Mesendoderm (in vitro differentiated cells): ENCODE measurements around the gene ARSI.
A peak's percentile ranks its signal among the peaks of the same experiment; 100 is the strongest.

Experiments
- DNase-seq: peaks from one replicate; pipeline ENCODE4 v3.0.0; 2013
- H2AK5ac ChIP-seq: 2 replicates; pipeline ENCODE4 v1.6.1; 2013; ENCODE audit warnings: low read length, inconsistent platforms
- H2BK120ac ChIP-seq: 2 replicates; pipeline ENCODE4 v1.6.1; 2013; ENCODE audit warnings: low read depth, mild to moderate bottlenecking, low read length, moderate library complexity, mixed read lengths
- H2BK15ac ChIP-seq: replicated peaks from 2 replicates; pipeline ENCODE4 v1.6.1; 2013; ENCODE audit warnings: low read depth, mild to moderate bottlenecking, moderate library complexity
- H2BK5ac ChIP-seq: 2 replicates; pipeline ENCODE4 v1.6.1; 2013; ENCODE audit warnings: low read length, inconsistent platforms
- H3K18ac ChIP-seq: 2 replicates; pipeline ENCODE4 v1.6.1; 2013; ENCODE audit warnings: mild to moderate bottlenecking, low read length, mixed read lengths
- H3K23ac ChIP-seq: one replicate; pipeline ENCODE4 v1.6.1; 2013; ENCODE audit warnings: low read length
- H3K27ac ChIP-seq: 2 replicates; pipeline ENCODE4 v1.5.1; 2013; ENCODE audit warnings: low read depth, mild to moderate bottlenecking, inconsistent platforms, low read length, moderate library complexity
- H3K27me3 ChIP-seq: 2 replicates; pipeline ENCODE4 v1.6.1; 2013; ENCODE audit warnings: low read length, control low read depth, mild to moderate bottlenecking, inconsistent platforms; ENCODE audit not compliant: insufficient read depth, poor library complexity
- H3K36me3 ChIP-seq: 2 replicates; pipeline ENCODE4 v1.6.1; 2013; ENCODE audit warnings: low read length, inconsistent platforms; ENCODE audit not compliant: control insufficient read depth, insufficient read depth
- H3K4ac ChIP-seq: one replicate; pipeline ENCODE4 v1.6.1; 2013; ENCODE audit warnings: low read depth, mild to moderate bottlenecking, low read length, moderate library complexity
- H3K4me1 ChIP-seq: 2 replicates; pipeline ENCODE4 v1.6.1; 2013; ENCODE audit warnings: low read depth, low read length, inconsistent platforms; ENCODE audit not compliant: control insufficient read depth
- H3K4me2 ChIP-seq: 2 replicates; pipeline ENCODE4 v1.6.1; 2013; ENCODE audit warnings: low read length
- H3K4me3 ChIP-seq: 2 replicates; pipeline ENCODE4 v1.5.1; 2013; ENCODE audit warnings: mild to moderate bottlenecking, low read length
- H3K56ac ChIP-seq: one replicate; pipeline ENCODE4 v1.6.1; 2013; ENCODE audit warnings: low read length
- H3K79me1 ChIP-seq: 2 replicates; pipeline ENCODE4 v1.6.1; 2013; ENCODE audit warnings: low read length, inconsistent platforms
- H3K79me2 ChIP-seq: 2 replicates; pipeline ENCODE4 v1.6.1; 2013; ENCODE audit warnings: mild to moderate bottlenecking, low read length; ENCODE audit not compliant: control insufficient read depth, insufficient read depth
- H3K9ac ChIP-seq: 2 replicates; pipeline ENCODE4 v1.6.1; 2013; ENCODE audit warnings: low read length, inconsistent platforms
- H4K5ac ChIP-seq: one replicate; pipeline ENCODE4 v1.6.1; 2013; ENCODE audit warnings: low read length
- H4K8ac ChIP-seq: one replicate; pipeline ENCODE4 v1.6.1; 2013; ENCODE audit warnings: low read depth, mild to moderate bottlenecking, control low read depth, low read length, moderate library complexity
- WGBS: extraction: QIAGEN DNeasy Blood & Tissue Kit; methylation state at CpG from one replicate; pipeline ENCODE4 v1.1.7; 2013; ENCODE audit warnings: low lambda C conversion rate, missing lambda C conversion rate; ENCODE audit not compliant: insufficient coverage; ENCODE audit errors: extremely low coverage; 5-methylcytosine and 5-hydroxymethylcytosine counted together

ARSI gene

GRCh38 chr5:150288361-150288760, 14.3 kb downstream of the ARSI start:
- no peak overlapping the region for H3K4me3 ChIP-seq
- H2BK120ac ChIP-seq: no peak overlapping the region
- WGBS: no CpG with 5 or more reads among the region's 4 CpGs
- no peak overlapping the region for H2BK15ac ChIP-seq
- no peak overlapping the region for H3K4ac ChIP-seq
- H3K56ac ChIP-seq: no peak overlapping the region
- H4K5ac ChIP-seq: no peak overlapping the region
- H3K79me2 ChIP-seq: no peaks in the 10 kb centered on the region
- H4K8ac ChIP-seq: no peak overlapping the region
- no peak overlapping the region for H3K23ac ChIP-seq
- no peak overlapping the region for H2AK5ac ChIP-seq
- no peaks in the 10 kb centered on the region for H3K36me3 ChIP-seq
- no peak overlapping the region for H3K27ac ChIP-seq
- H3K4me1 ChIP-seq: no peaks in the 10 kb centered on the region
- DNase-seq: no peak
- H3K9ac ChIP-seq: no peak overlapping the region
- H3K4me2 ChIP-seq: no peak overlapping the region
- H3K79me1 ChIP-seq: no peaks in the 10 kb centered on the region
- H3K27me3 ChIP-seq: no peaks in the 10 kb centered on the region
- no peak overlapping the region for H3K18ac ChIP-seq
- H2BK5ac ChIP-seq: no peak overlapping the region

- Histone ChIP-seq H3K79me1 (no peaks in the 10 kb centered on the region), H3K56ac (no peak overlapping the region), H4K5ac (no peak overlapping the region), H2AK5ac (no peak overlapping the region), H3K4me2 (no peak overlapping the region), H3K23ac (no peak overlapping the region), H2BK5ac (no peak overlapping the region), H2BK15ac (no peak overlapping the region), H3K18ac (no peak overlapping the region), H3K36me3 (no peaks in the 10 kb centered on the region), H3K9ac (no peak overlapping the region), H3K27ac (no peak overlapping the region), H3K4ac (no peak overlapping the region), H3K4me1 (no peaks in the 10 kb centered on the region), H2BK120ac (no peak overlapping the region), H3K4me3 (no peak overlapping the region), H3K27me3 (no peaks in the 10 kb centered on the region), H3K79me2 (no peaks in the 10 kb centered on the region), H4K8ac (no peak overlapping the region)
- WGBS: no CpG with 5 or more reads among the region's 5 CpGs
- peak; percentile 88 for DNase-seq
Measured at GRCh38 chr5:150286820-150287219, 15.9 kb downstream of the ARSI start.

- no peak overlapping the region for H2BK120ac ChIP-seq
- no peak overlapping the region for H3K9ac ChIP-seq
- no peak overlapping the region for H3K4ac ChIP-seq
- H3K27me3 ChIP-seq: no peaks in the 10 kb centered on the region
- no peaks in the 10 kb centered on the region for H3K36me3 ChIP-seq
- H3K4me2 ChIP-seq: no peak overlapping the region
- H3K4me3 ChIP-seq: no peak overlapping the region
- no peak overlapping the region for H2BK5ac ChIP-seq
- H2BK15ac ChIP-seq: no peak overlapping the region
- no peak overlapping the region for H3K56ac ChIP-seq
- DNase-seq: no peak
- H3K23ac ChIP-seq: no peak overlapping the region
- no peak overlapping the region for H2AK5ac ChIP-seq
- no peak overlapping the region for H3K18ac ChIP-seq
- H3K79me1 ChIP-seq: no peaks in the 10 kb centered on the region
- H3K4me1 ChIP-seq: no peaks in the 10 kb centered on the region
- H4K5ac ChIP-seq: no peak overlapping the region
- H3K27ac ChIP-seq: no peak overlapping the region
- no peaks in the 10 kb centered on the region for H3K79me2 ChIP-seq
- H4K8ac ChIP-seq: no peak overlapping the region
- no CpG with 5 or more reads among the region's 7 CpGs for WGBS
Measured at GRCh38 chr5:150285114-150285513, 17.6 kb downstream of the ARSI start.

GRCh38 chr5:150284311-150284710, 18.4 kb downstream of the ARSI start:
- Histone ChIP-seq H2AK5ac (no peak overlapping the region), H3K9ac (no peak overlapping the region), H2BK5ac (no peak overlapping the region), H3K4me2 (no peak overlapping the region), H4K5ac (no peak overlapping the region), H3K18ac (no peak overlapping the region), H3K27me3 (no peaks in the 10 kb centered on the region), H3K36me3 (no peaks in the 10 kb centered on the region), H4K8ac (no peak overlapping the region), H3K4me3 (no peak overlapping the region), H3K4ac (no peak overlapping the region), H3K79me1 (no peaks in the 10 kb centered on the region), H3K23ac (no peak overlapping the region), H3K79me2 (no peaks in the 10 kb centered on the region), H3K27ac (no peak overlapping the region), H2BK15ac (no peak overlapping the region), H3K4me1 (peaks cover 2% of the 10 kb centered on the region), H3K56ac (no peak overlapping the region), H2BK120ac (no peak overlapping the region)
- WGBS: no CpG with 5 or more reads among the region's 13 CpGs
- DNase-seq: no peak

GRCh38 chr5:150283904-150284303, 18.8 kb downstream of the ARSI start:
- Histone ChIP-seq H3K18ac (no peak overlapping the region), H3K4me1 (peaks cover 2% of the 10 kb centered on the region), H4K8ac (no peak overlapping the region), H3K4ac (no peak overlapping the region), H2BK15ac (no peak overlapping the region), H3K56ac (no peak overlapping the region), H3K36me3 (no peaks in the 10 kb centered on the region), H3K79me2 (no peaks in the 10 kb centered on the region), H3K79me1 (no peaks in the 10 kb centered on the region), H2BK5ac (no peak overlapping the region), H3K4me2 (no peak overlapping the region), H3K9ac (no peak overlapping the region), H3K27ac (no peak overlapping the region), H4K5ac (no peak overlapping the region), H2BK120ac (no peak overlapping the region), H3K4me3 (no peak overlapping the region), H2AK5ac (no peak overlapping the region), H3K27me3 (no peaks in the 10 kb centered on the region), H3K23ac (no peak overlapping the region)
- no peak for DNase-seq
- no CpG with 5 or more reads among the region's 3 CpGs for WGBS

- H3K18ac ChIP-seq: no peak overlapping the region
- no CpG with 5 or more reads among the region's 8 CpGs for WGBS
- H3K4ac ChIP-seq: no peak overlapping the region
- H4K8ac ChIP-seq: no peak overlapping the region
- no peak overlapping the region for H3K27ac ChIP-seq
- no peak overlapping the region for H3K9ac ChIP-seq
- H3K4me3 ChIP-seq: no peak overlapping the region
- no peak overlapping the region for H2BK5ac ChIP-seq
- no peaks in the 10 kb centered on the region for H3K36me3 ChIP-seq
- H2BK120ac ChIP-seq: no peak overlapping the region
- no peak overlapping the region for H4K5ac ChIP-seq
- peaks cover 2% of the 10 kb centered on the region for H3K4me1 ChIP-seq
- H3K4me2 ChIP-seq: no peak overlapping the region
- no peak overlapping the region for H3K23ac ChIP-seq
- H3K56ac ChIP-seq: no peak overlapping the region
- H2AK5ac ChIP-seq: no peak overlapping the region
- DNase-seq: no peak
- H3K27me3 ChIP-seq: no peaks in the 10 kb centered on the region
- H2BK15ac ChIP-seq: no peak overlapping the region
- H3K79me2 ChIP-seq: no peaks in the 10 kb centered on the region
- no peaks in the 10 kb centered on the region for H3K79me1 ChIP-seq
Measured at GRCh38 chr5:150281987-150282386, 20.7 kb downstream of the ARSI start.
